GM20431 (cell line): ENCODE results near the gene F2RL1.
"Not testable (repeated sequence)": the region's sequence is repeated elsewhere in the genome, so short reads cannot be mapped to it uniquely, and the experiment has no call there.

Experiments used
- in situ Hi-C: fragments of 300-500 bp; cut with MseI, MboI; formaldehyde crosslinking; loops from one replicate; pipeline ENCODE4 v1.15.0; 2020; ENCODE audit warnings: low sequenced_read_pairs; ENCODE audit not compliant: unreplicated experiment

F2RL1 gene

DNA sequence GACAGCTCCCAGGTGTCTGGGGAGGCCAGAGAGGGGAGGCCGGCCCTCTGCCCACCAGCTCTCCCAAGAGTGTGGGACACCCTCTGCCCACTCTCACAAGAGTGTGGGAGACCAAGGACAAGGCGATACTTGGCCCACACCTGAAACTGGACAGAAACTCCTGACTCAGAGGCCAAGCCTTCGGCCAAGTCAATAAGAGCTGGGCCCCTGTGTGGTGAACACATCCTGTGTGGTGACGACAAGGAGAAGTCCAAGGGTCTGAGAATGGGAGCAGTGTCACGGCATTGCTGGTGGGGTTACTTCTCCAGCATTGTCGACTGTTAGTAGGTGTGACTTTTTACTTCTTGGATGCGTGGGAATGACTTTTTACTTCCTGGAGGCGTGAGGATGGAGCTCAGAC, 14.6 kb upstream of the F2RL1 start:
- in situ Hi-C loops = no loop called here

DNA sequence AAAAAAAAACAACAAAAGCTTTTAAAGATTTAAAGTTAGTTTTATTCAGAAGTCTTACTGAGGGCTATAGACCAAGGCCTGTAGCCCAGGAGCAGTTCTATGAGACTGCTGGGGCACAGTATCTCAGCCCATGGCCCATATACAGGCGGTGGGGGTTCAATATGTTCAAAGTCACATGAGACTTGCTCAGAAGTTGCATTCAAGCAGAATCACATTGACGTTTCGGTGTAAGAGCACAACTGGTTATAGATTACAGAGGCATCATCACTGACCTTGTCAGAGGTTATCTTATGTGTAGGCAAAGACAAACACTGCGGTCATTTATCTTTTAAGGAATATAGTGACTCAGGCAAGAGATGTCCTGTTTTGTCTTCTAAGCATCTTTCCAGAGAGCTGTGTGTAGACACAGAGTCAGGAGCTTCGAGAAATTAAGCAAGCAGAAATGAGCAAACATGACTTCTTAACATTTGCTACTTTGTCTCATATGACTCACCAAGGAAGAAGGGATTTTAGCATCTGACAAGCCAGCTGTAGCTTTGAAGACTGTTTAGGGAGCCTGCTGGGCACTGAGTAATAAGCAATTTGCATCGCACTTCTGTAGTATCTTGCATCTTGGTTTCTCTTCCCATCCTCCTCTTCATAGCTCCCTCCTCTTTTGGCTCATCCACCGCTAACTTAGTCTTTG, 12.9 kb upstream of the F2RL1 start:
- in situ Hi-C loops = no loop called here

GRCh38 chr5:76807296-76807695, 11.5 kb upstream of the F2RL1 start:
- in situ Hi-C loops = no loop called here

GRCh38 chr5:76808141-76808691, 10.6 kb upstream of the F2RL1 start:
- in situ Hi-C loops = no loop called here

GRCh38 chr5:76809141-76809540, 9.7 kb upstream of the F2RL1 start:
- in situ Hi-C loops = no loop called here

- in situ Hi-C loops = no loop called here
Observed at GRCh38 chr5:76810236-76810635, 8.6 kb upstream of the F2RL1 start.

GRCh38 chr5:76811214-76811613, 7.6 kb upstream of the F2RL1 start:
- in situ Hi-C loops = no loop called here

- in situ Hi-C loops = not testable (repeated sequence)
Observed at GRCh38 chr5:76812209-76812608, 6.6 kb upstream of the F2RL1 start.

GRCh38 chr5:76813982-76814562, 4.8 kb upstream of the F2RL1 start:
- in situ Hi-C loops = no loop called here

DNA sequence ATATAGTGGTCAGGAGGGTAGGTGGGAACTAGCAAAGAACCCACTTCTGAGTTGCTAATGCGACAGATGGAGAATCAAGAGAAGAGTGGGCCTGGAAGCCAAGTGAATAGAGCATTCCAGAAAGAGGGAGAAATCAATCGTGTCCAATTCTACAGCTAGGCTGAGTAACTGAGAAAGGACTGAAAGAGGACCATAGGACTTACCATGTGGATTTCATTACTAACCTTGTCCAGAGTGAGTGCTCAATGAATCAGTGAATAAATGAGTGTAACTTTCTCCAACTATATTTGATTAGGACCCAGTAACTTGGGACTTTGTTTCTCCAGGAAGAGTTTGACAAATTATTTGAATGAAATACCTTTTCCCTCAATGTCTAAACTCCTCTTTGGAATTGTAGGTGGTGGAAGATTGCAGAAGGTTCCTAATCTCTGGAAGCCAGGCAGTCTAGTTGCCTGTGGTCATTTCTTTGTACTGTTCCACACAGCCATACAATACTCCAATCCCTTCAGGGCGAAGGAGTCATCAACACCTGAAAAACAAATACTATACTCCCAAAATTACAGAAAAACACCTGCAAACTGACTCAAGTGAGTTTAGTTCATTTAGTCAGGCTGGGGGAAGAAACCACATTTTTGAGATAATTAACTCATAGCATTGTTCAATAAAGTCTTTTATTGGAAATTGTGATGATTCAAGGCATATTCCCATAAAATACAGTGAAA, 2.6 kb upstream of the F2RL1 start:
- in situ Hi-C loops = no loop called here

GRCh38 chr5:76819851-76820525, 1.2 kb downstream of the F2RL1 start:
- in situ Hi-C loops = no loop called here

- in situ Hi-C loops = no loop called here
Observed at GRCh38 chr5:76820526-76820890, 1.7 kb downstream of the F2RL1 start.

DNA sequence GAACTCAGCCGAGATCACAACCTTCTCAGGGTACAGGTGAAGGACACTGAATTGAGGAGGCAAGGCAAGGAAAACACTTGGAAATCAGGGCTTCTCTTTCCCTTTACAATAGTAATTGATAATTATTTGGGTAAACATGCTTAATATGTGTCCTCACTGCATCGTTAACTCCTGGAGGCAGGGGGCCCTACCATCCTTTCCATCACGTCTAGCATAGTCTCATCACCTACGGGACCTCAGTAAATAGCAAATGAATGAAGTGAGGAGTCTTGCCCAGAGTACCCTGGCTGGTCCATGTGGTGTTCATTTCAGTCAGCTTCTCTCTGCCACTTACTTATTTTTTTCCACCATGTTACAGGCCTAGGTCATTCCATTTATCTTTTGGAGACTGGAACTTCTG, 2.3 kb downstream of the F2RL1 start:
- in situ Hi-C loops = no loop called here

DNA sequence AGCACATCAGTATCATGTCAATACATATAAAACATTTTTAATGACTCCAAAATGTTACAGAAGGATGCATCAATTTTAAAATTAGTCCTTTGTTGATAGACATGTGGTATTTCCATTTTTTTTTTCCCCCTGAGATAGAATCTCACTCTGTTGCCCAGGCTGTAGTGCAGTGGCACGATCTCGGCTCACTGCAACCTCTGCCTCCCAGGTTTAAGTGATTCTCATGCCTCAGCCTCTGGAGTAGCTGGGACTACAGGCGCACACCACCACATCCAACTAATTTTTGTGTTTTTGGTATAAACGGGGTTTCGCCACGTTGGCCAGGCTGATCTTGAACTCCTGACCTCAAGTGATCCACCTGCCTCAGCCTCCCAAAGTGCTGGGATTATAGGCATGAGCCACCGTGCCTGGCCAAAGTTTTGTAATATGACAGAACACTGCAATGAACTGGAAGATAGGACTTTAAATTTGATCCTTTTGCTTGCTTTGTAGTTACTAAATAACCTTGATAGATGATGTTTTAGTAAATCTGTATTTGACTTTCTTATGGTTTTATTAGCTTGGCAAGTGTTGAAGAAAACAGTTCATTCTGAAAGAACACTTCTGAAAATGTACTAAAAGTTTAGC, 3.4 kb downstream of the F2RL1 start:
- in situ Hi-C loops = not testable (repeated sequence)

- in situ Hi-C loops = not testable (repeated sequence)
Observed at GRCh38 chr5:76826416-76826815, 7.6 kb downstream of the F2RL1 start.

- in situ Hi-C loops = no loop called here
Observed at GRCh38 chr5:76831110-76831452, 12.3 kb downstream of the F2RL1 start.

GRCh38 chr5:76836181-76836580, 17.4 kb downstream of the F2RL1 start:
- in situ Hi-C loops = no loop called here

DNA sequence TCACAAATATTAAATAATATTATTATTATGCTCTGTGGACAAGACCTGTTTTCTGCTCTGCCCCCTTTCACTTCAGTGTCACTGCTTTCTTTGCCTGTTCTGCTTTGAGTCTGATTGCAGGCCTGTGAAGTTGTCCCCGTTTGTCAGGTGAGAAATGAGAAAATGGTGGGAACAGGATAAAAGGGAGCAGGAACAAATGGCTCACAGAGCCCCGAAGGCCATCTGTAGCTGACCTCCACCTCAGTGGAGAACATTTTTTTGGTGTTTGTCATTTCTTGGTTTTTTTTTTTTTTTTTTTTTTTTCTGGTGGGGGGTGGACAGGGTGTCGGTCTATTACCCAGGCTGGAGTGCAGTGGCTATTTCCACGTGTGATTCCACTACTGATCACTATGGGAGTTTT, 17.8 kb downstream of the F2RL1 start:
- in situ Hi-C loops = no loop called here

GRCh38 chr5:76838481-76839261, 19.8 kb downstream of the F2RL1 start:
- in situ Hi-C loops = no loop called here

GRCh38 chr5:76841361-76841760, 22.5 kb downstream of the F2RL1 start:
- in situ Hi-C loops = no loop called here
